ENCODE results near the gene VPS11.

DNA sequence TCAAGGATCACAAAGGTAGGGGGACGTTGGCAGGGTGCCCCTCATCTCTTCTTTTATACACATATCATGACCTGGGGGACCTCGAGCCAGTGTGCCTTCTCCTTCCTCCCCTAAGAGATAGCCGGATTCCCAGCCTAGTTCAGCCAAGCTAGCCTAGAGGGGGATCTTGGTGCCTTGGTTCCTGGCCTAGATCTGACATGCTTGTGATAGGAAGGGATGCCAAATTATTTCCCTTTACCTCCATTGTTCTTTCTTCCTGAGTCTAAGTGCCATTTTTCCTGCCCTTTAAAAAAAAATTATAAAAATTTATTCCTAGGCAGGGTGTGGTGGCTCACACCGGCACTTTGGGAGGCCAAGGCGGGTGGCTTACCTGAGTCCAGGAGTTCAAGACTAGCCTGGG lies 46.7 kb downstream of the VPS11 start:
- TF ChIP-seq, protein P1, sequence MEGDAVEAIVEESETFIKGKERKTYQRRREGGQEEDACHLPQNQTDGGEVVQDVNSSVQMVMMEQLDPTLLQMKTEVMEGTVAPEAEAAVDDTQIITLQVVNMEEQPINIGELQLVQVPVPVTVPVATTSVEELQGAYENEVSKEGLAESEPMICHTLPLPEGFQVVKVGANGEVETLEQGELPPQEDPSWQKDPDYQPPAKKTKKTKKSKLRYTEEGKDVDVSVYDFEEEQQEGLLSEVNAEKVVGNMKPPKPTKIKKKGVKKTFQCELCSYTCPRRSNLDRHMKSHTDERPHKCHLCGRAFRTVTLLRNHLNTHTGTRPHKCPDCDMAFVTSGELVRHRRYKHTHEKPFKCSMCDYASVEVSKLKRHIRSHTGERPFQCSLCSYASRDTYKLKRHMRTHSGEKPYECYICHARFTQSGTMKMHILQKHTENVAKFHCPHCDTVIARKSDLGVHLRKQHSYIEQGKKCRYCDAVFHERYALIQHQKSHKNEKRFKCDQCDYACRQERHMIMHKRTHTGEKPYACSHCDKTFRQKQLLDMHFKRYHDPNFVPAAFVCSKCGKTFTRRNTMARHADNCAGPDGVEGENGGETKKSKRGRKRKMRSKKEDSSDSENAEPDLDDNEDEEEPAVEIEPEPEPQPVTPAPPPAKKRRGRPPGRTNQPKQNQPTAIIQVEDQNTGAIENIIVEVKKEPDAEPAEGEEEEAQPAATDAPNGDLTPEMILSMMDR (conservative IDR thresholded peaks at IDR 0.05), result no peak
- TF ChIP-seq ZFX (IDR thresholded peaks at IDR 0.05), result no peak
